ENCODE data around the gene HMGN3. TPM values are rescaled to one million over a fixed set of nuclear protein-coding genes. Genes with fewer than 3 reads are reported as not detected.

The HMGN3 gene
- total RNA-seq, 4 donors from 2014 or later = 36.0 to 48.7 (median 39.7) TPM

DNA sequence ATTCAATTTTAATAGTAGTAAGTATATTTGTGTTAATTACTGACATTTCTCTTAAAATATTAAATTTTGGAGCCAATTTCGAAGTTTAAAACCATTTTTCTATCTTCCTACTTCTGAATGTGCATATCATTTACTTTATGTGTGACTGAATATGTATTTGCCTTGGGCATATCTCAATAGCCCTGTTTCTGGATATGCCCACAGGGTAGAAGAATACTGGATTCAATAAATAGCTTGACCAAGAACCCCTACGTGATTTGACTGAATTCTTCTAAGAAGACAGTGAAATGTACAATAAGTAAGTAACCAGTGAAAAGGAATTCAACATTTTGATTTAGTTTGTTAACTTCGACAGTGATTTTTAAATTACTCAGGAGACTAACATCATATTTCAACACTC is 7.8 kb downstream of the HMGN3 start:
- H3K27ac ChIP-seq = no peak overlapping the region
- no peak for DNase-seq
- no peaks in the 10 kb centered on the region for H3K36me3 ChIP-seq
- no peak overlapping the region for H3K4me3 ChIP-seq
- ATAC-seq = no peak
- no peak for TF ChIP-seq POLR2A (IDR thresholded peaks at IDR 0.05)
- TF ChIP-seq, protein P1, sequence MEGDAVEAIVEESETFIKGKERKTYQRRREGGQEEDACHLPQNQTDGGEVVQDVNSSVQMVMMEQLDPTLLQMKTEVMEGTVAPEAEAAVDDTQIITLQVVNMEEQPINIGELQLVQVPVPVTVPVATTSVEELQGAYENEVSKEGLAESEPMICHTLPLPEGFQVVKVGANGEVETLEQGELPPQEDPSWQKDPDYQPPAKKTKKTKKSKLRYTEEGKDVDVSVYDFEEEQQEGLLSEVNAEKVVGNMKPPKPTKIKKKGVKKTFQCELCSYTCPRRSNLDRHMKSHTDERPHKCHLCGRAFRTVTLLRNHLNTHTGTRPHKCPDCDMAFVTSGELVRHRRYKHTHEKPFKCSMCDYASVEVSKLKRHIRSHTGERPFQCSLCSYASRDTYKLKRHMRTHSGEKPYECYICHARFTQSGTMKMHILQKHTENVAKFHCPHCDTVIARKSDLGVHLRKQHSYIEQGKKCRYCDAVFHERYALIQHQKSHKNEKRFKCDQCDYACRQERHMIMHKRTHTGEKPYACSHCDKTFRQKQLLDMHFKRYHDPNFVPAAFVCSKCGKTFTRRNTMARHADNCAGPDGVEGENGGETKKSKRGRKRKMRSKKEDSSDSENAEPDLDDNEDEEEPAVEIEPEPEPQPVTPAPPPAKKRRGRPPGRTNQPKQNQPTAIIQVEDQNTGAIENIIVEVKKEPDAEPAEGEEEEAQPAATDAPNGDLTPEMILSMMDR (IDR thresholded peaks at IDR 0.05 in 4 of 5, conservative IDR thresholded peaks at IDR 0.05 in 1 of 5) = no peak
- in situ Hi-C loops (cut with MboI; ENCODE audit: low sequenced_read_pairs in 4 of 4) (loop anchor here in 3 of 4 donors (10.0 to 25.0 kb wide), 3 partner anchors 139 to 311 kb away; partner anchors contain the start of genes LCA5 (in 3 of the 3) and PHIP (in 1 of the 3)), intact Hi-C loops (cut with DNase I; ENCODE audit: low total_unique reads) (no loop called here)
- H3K27me3 ChIP-seq = no peaks in the 10 kb centered on the region
- H3K4me1 ChIP-seq = peaks cover 16 to 23% of the 10 kb centered on the region in 2 donors
- H3K9me3 ChIP-seq = no peaks in the 10 kb centered on the region

DNA sequence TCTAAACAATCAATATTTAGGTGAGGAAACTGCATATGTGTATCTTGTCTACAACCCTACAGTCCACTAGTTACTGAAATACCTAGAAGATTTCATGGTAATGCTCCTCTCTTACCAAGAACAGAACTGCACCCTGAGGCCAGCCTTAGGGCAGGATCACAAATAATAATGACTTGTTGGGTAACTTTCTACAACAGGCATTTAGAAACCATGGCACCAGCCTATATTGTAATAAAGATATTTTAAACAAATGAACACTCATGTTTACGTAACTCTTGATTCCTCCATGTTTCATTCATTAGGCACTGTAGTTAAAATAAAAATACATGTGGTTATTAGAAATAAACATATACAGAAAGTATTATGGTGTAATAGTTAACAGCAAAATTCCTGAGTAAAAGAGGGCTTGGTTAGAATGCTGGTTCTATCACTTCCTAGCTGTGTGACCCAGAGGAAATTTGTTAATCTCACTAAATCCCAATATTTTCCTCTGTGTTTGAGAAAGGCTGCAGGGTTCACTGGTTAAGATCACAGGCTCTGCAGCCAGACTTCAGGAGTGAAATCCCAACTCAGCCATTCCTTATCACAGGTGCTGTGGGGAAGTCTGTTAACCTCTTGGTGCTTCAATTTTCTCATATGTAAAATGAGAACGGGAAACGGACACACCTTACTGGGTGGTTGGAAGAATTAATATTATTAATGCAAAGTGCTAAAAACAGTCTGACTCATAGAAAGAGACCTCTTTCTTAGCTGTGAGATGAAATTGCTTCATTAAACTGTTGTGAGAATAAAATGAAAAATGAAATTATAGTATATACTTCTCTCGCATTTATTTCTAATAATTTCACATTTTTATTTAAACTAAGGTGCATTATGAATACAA is 8.5 kb downstream of the HMGN3 start:
- Histone ChIP-seq H3K27me3 (no peaks in the 10 kb centered on the region), H3K36me3 (no peaks in the 10 kb centered on the region), H3K27ac (no peak overlapping the region), H3K4me1 (peaks cover 16 to 23% of the 10 kb centered on the region in 2 donors), H3K4me3 (no peak overlapping the region), H3K9me3 (no peaks in the 10 kb centered on the region)
- DNase-seq (no peak), ATAC-seq (no peak)
- TF ChIP-seq, protein P1 (IDR thresholded peaks at IDR 0.05 in 4 of 5, conservative IDR thresholded peaks at IDR 0.05 in 1 of 5) = no peak
- no peak for TF ChIP-seq POLR2A (IDR thresholded peaks at IDR 0.05)
- intact Hi-C loops (cut with DNase I; ENCODE audit: low total_unique reads) = no loop called here
- in situ Hi-C loops (cut with MboI; ENCODE audit: low sequenced_read_pairs in 4 of 4) = loop anchor here in 3 of 4 donors (10.0 to 25.0 kb wide), 3 partner anchors 139 to 311 kb away; partner anchors contain the start of genes LCA5 (in 3 of the 3) and PHIP (in 1 of the 3)

DNA sequence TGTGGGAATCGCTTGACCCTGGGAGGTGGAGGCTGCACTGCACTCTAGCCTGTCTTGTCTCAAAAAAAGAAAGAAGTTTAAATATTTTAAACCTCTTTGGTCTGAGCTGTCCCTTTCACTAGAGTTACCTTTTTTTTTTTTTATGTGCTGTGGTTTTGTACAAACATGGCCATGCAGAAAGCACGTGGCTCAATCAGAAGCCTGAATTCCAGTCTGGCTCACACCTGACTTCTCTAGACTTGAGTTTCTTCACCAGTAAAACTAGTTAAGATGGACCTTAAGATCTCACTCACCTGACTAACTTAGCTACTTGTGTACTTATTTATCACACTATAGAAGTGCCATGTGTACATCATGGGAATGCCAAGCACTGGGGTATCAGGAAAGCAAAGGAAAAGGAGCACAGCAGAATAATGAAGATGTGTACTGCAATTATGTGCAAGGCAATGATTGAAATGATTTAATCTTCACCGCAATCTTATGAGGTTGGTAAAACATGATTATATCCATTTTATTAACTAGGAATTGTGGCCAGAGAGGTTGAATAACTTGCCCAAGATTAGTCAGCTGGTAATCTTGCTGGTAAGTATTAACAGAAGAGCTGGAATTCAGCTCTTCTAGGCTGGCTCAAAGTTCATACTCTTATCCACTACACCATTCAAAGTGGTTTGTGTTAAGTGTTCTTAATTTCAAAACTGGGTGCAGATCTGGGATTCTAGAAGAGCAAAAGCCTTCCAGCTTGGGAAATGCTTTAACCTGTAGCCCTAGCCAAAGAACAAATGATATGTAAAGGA is 10.7 kb downstream of the HMGN3 start:
- H3K27ac ChIP-seq = no peak overlapping the region
- DNase-seq (no peak), ATAC-seq (no peak)
- TF ChIP-seq, protein P1 (IDR thresholded peaks at IDR 0.05 in 4 of 5, conservative IDR thresholded peaks at IDR 0.05 in 1 of 5) = no peak
- TF ChIP-seq POLR2A (IDR thresholded peaks at IDR 0.05) = no peak
- H3K4me3 ChIP-seq = no peak overlapping the region
- in situ Hi-C loops (cut with MboI; ENCODE audit: low sequenced_read_pairs in 4 of 4) (loop anchor here in 1 of 4 donors (10.0 kb wide), 1 partner anchor 139 kb away; no protein-coding TSS in a partner anchor), intact Hi-C loops (cut with DNase I; ENCODE audit: low total_unique reads) (no loop called here)
- peaks cover 16 to 23% of the 10 kb centered on the region in 2 donors for H3K4me1 ChIP-seq
- H3K36me3 ChIP-seq = no peaks in the 10 kb centered on the region
- no peaks in the 10 kb centered on the region for H3K9me3 ChIP-seq
- H3K27me3 ChIP-seq = no peaks in the 10 kb centered on the region

DNA sequence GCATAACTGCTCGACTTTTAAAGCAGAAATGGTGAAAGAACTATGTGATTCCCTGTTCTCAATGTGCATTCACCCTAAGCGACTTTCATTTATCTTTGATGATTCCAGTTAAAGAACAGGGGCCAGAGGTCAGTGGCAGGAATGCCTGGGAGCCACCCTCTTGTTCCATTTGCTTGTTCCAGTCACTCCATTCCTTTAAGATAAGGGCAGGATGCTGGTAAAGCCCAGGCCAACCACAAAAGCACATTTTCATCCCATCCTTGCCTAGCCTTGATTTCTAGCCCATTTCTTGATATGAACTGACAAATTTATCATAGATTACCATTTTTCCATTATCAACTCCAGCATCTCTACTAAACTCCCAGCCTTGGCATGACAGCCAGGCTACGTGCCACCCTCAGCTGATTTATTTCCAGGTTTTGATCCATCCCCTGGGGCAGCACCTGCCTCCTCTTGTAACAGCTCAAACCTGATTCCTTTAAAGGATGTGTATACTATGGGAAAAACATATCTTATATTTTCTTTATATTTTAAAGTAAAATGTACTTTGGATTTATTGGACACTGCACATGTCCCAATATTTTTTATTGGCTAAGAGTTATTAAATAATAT is 19.2 kb downstream of the HMGN3 start:
- intact Hi-C loops (cut with DNase I; ENCODE audit: low total_unique reads) = no loop called here
- H3K27ac ChIP-seq = no peak overlapping the region
- DNase-seq (no peak), ATAC-seq (no peak)
- H3K4me1 ChIP-seq = peaks cover 0 to 11% of the 10 kb centered on the region in 2 donors
- H3K4me3 ChIP-seq = no peak overlapping the region
- no peaks in the 10 kb centered on the region for H3K27me3 ChIP-seq
- in situ Hi-C loops (cut with MboI; ENCODE audit: low sequenced_read_pairs in 4 of 4) = no loop called here
- no peaks in the 10 kb centered on the region for H3K36me3 ChIP-seq
- H3K9me3 ChIP-seq = no peaks in the 10 kb centered on the region
- TF ChIP-seq POLR2A (IDR thresholded peaks at IDR 0.05) = no peak
- TF ChIP-seq, protein P1 (IDR thresholded peaks at IDR 0.05 in 4 of 5, conservative IDR thresholded peaks at IDR 0.05 in 1 of 5) = no peak

Data from gastrocnemius medialis (tissue), 4 donors.